ENCODE results near the gene NME7. TPM values are rescaled to one million over a fixed set of nuclear protein-coding genes. Genes with fewer than 3 reads are reported as not detected.
"Not testable (repeated sequence)": the region's sequence is repeated elsewhere in the genome, so short reads cannot be mapped to it uniquely, and the experiment has no call there.

The NME7 gene
- total and polyA plus RNA-seq, 4 donors = 6.2 to 43.7 (median 18.0) TPM

DNA sequence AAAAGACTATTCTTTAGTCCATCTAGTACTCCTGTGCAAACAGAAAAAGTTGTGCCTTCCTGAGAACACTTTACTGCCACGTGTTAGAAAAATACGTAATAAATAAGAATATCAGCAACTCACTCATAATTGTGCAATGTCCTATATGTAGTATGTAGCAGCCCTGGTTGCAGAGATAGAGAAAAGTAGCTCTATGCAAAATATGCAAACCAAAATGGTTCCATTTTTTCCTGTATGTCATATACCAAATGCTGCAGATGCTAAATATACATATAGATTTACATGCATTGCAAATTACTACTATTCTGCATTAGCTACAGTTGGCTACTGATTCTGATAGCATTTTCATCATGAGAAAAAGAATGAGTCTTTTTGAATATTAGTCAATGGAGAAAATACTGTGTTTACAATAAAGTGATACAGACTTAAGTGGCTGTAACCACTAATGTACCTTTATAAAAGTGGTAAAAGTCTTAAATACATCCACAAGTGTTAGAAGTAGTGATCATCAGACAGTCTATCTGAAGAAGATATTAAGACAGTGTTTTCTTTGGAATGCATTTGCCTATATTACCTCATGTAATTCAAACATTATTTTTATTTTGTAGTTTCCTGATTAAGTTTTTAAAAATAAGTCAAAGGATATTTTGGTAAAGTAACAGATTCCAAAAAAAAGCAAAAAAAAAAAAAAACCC, 19.8 kb downstream of the NME7 start:
- no peaks in the 10 kb centered on the region for H3K4me1 ChIP-seq (ENCODE audit: control insufficient read depth in 5 of 5, insufficient read depth in 5 of 5, low read length in 5 of 5)
- H3K4me3 ChIP-seq = no peak overlapping the region
- DNase-seq (no peak), ATAC-seq (ENCODE audit: insufficient read depth, low FRiP score) (no peak)
- H3K9me3 ChIP-seq (ENCODE audit: control insufficient read depth in 4 of 4, insufficient read depth in 3 of 4, low read length in 3 of 4) = no peaks in the 10 kb centered on the region
- TF ChIP-seq, protein P1, sequence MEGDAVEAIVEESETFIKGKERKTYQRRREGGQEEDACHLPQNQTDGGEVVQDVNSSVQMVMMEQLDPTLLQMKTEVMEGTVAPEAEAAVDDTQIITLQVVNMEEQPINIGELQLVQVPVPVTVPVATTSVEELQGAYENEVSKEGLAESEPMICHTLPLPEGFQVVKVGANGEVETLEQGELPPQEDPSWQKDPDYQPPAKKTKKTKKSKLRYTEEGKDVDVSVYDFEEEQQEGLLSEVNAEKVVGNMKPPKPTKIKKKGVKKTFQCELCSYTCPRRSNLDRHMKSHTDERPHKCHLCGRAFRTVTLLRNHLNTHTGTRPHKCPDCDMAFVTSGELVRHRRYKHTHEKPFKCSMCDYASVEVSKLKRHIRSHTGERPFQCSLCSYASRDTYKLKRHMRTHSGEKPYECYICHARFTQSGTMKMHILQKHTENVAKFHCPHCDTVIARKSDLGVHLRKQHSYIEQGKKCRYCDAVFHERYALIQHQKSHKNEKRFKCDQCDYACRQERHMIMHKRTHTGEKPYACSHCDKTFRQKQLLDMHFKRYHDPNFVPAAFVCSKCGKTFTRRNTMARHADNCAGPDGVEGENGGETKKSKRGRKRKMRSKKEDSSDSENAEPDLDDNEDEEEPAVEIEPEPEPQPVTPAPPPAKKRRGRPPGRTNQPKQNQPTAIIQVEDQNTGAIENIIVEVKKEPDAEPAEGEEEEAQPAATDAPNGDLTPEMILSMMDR (IDR thresholded peaks at IDR 0.05; ENCODE audit: control extremely low read depth, extremely low read depth) = no peak
- no peaks in the 10 kb centered on the region for H3K27me3 ChIP-seq (ENCODE audit: control insufficient read depth in 3 of 3, insufficient read depth in 3 of 3, low read length in 2 of 3)
- WGBS, 2 donors = 60 to 66% methylated on average over 2 of the region's 2 CpGs
- no peak overlapping the region for H3K27ac ChIP-seq (ENCODE audit: low read depth in 1 of 2, low read length in 1 of 2)
- H3K9ac ChIP-seq (ENCODE audit: insufficient read depth in 1 of 2, low read length in 2 of 2) = no peak overlapping the region
- H3K36me3 ChIP-seq (ENCODE audit: control insufficient read depth in 4 of 4, insufficient read depth in 4 of 4, low read length in 4 of 4) = peaks cover 0 to 1% (median 0%) of the 10 kb centered on the region in 4 donors

DNA sequence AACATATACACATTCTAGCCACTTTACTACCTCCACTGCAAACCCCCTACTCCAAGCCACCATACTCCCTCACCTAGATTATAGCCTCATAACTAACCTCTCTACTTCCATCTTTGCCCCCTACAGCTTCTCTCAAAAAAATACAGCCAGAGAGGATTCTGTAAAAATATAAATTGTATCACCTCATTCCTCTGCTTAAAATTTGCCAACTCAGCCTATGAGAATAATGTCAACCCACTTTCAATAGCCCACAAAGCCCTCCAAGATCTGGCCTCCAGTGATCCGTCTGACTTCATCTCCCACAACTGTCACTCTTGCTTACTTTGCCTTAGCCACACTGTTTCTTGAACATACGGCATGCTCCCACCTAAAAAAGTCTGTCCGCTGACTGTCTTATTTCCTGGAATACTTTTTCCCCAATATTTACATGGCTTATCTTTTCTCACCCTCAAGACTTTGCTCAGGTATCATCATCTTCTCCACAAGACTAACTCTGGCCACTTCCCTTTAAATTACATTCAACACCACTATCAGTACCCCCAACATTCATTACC, 21.5 kb downstream of the NME7 start:
- Histone ChIP-seq H3K36me3 (ENCODE audit: control insufficient read depth in 4 of 4, insufficient read depth in 4 of 4, low read length in 4 of 4) (peaks cover 0 to 1% (median 0%) of the 10 kb centered on the region in 4 donors), H3K27me3 (ENCODE audit: control insufficient read depth in 3 of 3, insufficient read depth in 3 of 3, low read length in 2 of 3) (no peaks in the 10 kb centered on the region), H3K9me3 (ENCODE audit: control insufficient read depth in 4 of 4, insufficient read depth in 3 of 4, low read length in 3 of 4) (no peaks in the 10 kb centered on the region), H3K27ac (ENCODE audit: low read depth in 1 of 2, low read length in 1 of 2) (no peak overlapping the region), H3K4me3 (no peak overlapping the region), H3K9ac (ENCODE audit: insufficient read depth in 1 of 2, low read length in 2 of 2) (no peak overlapping the region), H3K4me1 (ENCODE audit: control insufficient read depth in 5 of 5, insufficient read depth in 5 of 5, low read length in 5 of 5) (peaks cover 0 to 2% (median 0%) of the 10 kb centered on the region in 5 donors)
- WGBS, 2 donors = 96% methylated on average over 3 of the region's 3 CpGs
- TF ChIP-seq, protein P1 (IDR thresholded peaks at IDR 0.05; ENCODE audit: control extremely low read depth, extremely low read depth) = no peak
- no peak for ATAC-seq (ENCODE audit: insufficient read depth, low FRiP score)
- no peak for DNase-seq

DNA sequence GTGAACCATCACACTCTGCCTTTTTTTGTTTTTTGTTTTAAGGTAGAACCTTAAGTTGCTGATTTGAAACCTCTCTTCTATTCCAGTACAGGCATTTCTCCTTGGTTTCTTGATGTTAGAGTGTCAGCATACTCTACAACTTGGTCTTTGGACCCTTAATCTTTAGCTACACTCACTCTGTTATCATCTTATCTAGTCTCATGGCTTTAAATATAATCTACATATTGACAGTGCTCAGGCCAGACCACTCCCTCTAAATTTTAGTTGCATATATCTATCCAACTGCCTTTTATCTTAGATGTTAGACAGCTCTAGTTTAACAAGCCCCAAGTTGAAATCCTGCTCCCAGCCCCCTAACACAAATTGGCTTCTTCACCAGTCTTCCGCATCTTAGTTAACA, 22.1 kb downstream of the NME7 start:
- no peak overlapping the region for H3K9ac ChIP-seq (ENCODE audit: insufficient read depth in 1 of 2, low read length in 2 of 2)
- TF ChIP-seq, protein P1 (IDR thresholded peaks at IDR 0.05; ENCODE audit: control extremely low read depth, extremely low read depth) = no peak
- no peak for ATAC-seq (ENCODE audit: insufficient read depth, low FRiP score)

DNA sequence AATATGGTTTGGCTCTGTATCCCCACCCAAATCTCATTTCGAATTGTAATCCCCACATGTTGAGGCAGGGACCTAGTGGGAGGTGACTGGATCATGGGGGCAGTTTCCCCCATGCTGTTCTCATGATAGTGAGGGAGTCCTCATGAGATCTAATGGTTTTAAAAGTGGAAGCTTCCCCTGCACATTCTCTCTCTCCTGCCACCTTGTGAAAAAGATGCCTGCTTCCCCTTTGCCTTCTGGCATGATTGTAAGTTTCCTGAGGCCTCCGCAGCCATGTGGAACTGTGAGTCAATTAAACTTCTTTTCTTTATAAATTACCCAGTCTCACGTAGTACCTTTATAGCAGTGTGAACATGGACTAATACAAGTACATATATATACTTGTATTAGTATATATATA, 25.5 kb downstream of the NME7 start:
- H3K27ac ChIP-seq (ENCODE audit: low read depth in 1 of 2, low read length in 1 of 2); DNase-seq; ATAC-seq (ENCODE audit: insufficient read depth, low FRiP score); H3K4me1 ChIP-seq (ENCODE audit: control insufficient read depth in 5 of 5, insufficient read depth in 5 of 5, low read length in 5 of 5); H3K4me3 ChIP-seq; H3K27me3 ChIP-seq (ENCODE audit: control insufficient read depth in 3 of 3, insufficient read depth in 3 of 3, low read length in 2 of 3); H3K9ac ChIP-seq (ENCODE audit: insufficient read depth in 1 of 2, low read length in 2 of 2); H3K36me3 ChIP-seq (ENCODE audit: control insufficient read depth in 4 of 4, insufficient read depth in 4 of 4, low read length in 4 of 4); H3K9me3 ChIP-seq (ENCODE audit: control insufficient read depth in 4 of 4, insufficient read depth in 3 of 4, low read length in 3 of 4): not testable (repeated sequence)
- 60 to 84% methylated on average over 3 of the region's 3 CpGs for WGBS, 2 donors

More for the DNA sequence above, 22.1 kb downstream of the NME7 start:
- DNase-seq = no peak
- Histone ChIP-seq H3K27me3 (ENCODE audit: control insufficient read depth in 3 of 3, insufficient read depth in 3 of 3, low read length in 2 of 3) (no peaks in the 10 kb centered on the region), H3K9me3 (ENCODE audit: control insufficient read depth in 4 of 4, insufficient read depth in 3 of 4, low read length in 3 of 4) (no peaks in the 10 kb centered on the region), H3K27ac (ENCODE audit: low read depth in 1 of 2, low read length in 1 of 2) (no peak overlapping the region), H3K4me1 (ENCODE audit: control insufficient read depth in 5 of 5, insufficient read depth in 5 of 5, low read length in 5 of 5) (peaks cover 0 to 2% (median 0%) of the 10 kb centered on the region in 5 donors), H3K36me3 (ENCODE audit: control insufficient read depth in 4 of 4, insufficient read depth in 4 of 4, low read length in 4 of 4) (peaks cover 0 to 1% (median 0%) of the 10 kb centered on the region in 4 donors), H3K4me3 (no peak overlapping the region)
- WGBS, 2 donors = 97 to 98% methylated on average over 1 of the region's 1 CpG

All from lung (tissue), 12 donors.